Gastroesophageal sphincter (tissue), 3 donors: ENCODE data around the gene TOLLIP.

Experiments used
- CTCF ChIP-seq, 4 experiments: fragments of 200-600 bp in 2 of 4; fragments of 450-650 bp in 2 of 4; sonication (generic) in 1 of 4; IDR thresholded peaks; one replicate each; pipeline ENCODE4 v1.5.1; 2017 to 2019; ENCODE audit warnings: antibody characterized with exemption in 4 of 4, mild to moderate bottlenecking in 2 of 4, moderate library complexity in 2 of 4
- EP300 ChIP-seq: sonication (generic); formaldehyde crosslinking; IDR thresholded peaks from one replicate; pipeline ENCODE4 v1.6.1; 2017; ENCODE audit warnings: antibody characterized with exemption, mild to moderate bottlenecking

- TF ChIP-seq CTCF (IDR thresholded peaks at IDR 0.05) (no peak), EP300 (no peak)
These were observed 19.1 kb downstream of the TOLLIP start for GRCh38 chr11:1290052-1291040.
